ENCODE measurements around the gene RHD.
"Not testable (repeated sequence)": the region's sequence is repeated elsewhere in the genome, so short reads cannot be mapped to it uniquely, and the experiment has no call there.

GRCh38 chr1:25329336-25329735 lies 57.0 kb downstream of the RHD start:
- not testable (repeated sequence) for TF ChIP-seq CTCF (conservative IDR thresholded peaks at IDR 0.05; ENCODE audit: low read depth in 2 of 2); POLR2AphosphoS5 (IDR thresholded peaks at IDR 0.05; ENCODE audit: low read depth); EZH2phosphoT487 (IDR thresholded peaks at IDR 0.05; ENCODE audit: unreplicated experiment); EZH2 (IDR thresholded peaks at IDR 0.05; ENCODE audit: low read depth, unreplicated experiment); REST (IDR thresholded peaks at IDR 0.05; ENCODE audit: unreplicated experiment); ZNF331 (CRISPR knock-in tag; IDR thresholded peaks at IDR 0.05; ENCODE audit: low read depth); ZNF462 (CRISPR knock-in tag; IDR thresholded peaks at IDR 0.05); JUNB (IDR thresholded peaks at IDR 0.05; ENCODE audit: unreplicated experiment)

All from GM23338 (cell line).